Osteocyte (in vitro differentiated cells): ENCODE measurements around the gene GRAPL. TPM values are rescaled to one million over a fixed set of nuclear protein-coding genes. Genes with fewer than 3 reads are reported as not detected.
"Not testable (repeated sequence)": the region's sequence is repeated elsewhere in the genome, so short reads cannot be mapped to it uniquely, and the experiment has no call there.

Experiments
- DNase-seq: peaks from one replicate; pipeline ENCODE4 v3.0.0; 2021; ENCODE audit warnings: mixed read lengths; ENCODE audit not compliant: unreplicated experiment; ENCODE audit errors: extremely low spot score
- H3K27ac Mint-ChIP-seq: one replicate; pipeline ENCODE4 v1.8.0; 2021; ENCODE audit warnings: mild to moderate bottlenecking, mixed read lengths; ENCODE audit not compliant: unreplicated experiment
- H3K27me3 Mint-ChIP-seq: one replicate; pipeline ENCODE4 v1.8.0; 2021; ENCODE audit warnings: mixed read lengths; ENCODE audit not compliant: unreplicated experiment
- H3K36me3 Mint-ChIP-seq: one replicate; pipeline ENCODE4 v1.8.0; 2021; ENCODE audit warnings: mixed read lengths; ENCODE audit not compliant: unreplicated experiment
- H3K4me1 Mint-ChIP-seq: one replicate; pipeline ENCODE4 v1.8.0; 2021; ENCODE audit warnings: mixed read lengths; ENCODE audit not compliant: unreplicated experiment
- H3K4me3 Mint-ChIP-seq: one replicate; pipeline ENCODE4 v1.8.0; 2021; ENCODE audit warnings: mild to moderate bottlenecking, moderate library complexity, mixed read lengths; ENCODE audit not compliant: unreplicated experiment
- H3K9me3 Mint-ChIP-seq: one replicate; pipeline ENCODE4 v1.8.0; 2021; ENCODE audit warnings: mixed read lengths; ENCODE audit not compliant: unreplicated experiment
- long read RNA-seq: library from polyadenylated mRNA; unstranded; transcript quantifications from one replicate; pipeline ENCODE4 v2.0.0, GENCODE V29; 2021
- total RNA-seq: library from RNA; stranded (reverse); gene quantifications from 2 replicates; pipeline ENCODE4 v1.2.1, GENCODE V29; 2021

The GRAPL gene
- total RNA-seq: not detected in 2 replicates
- long read RNA-seq: 0 reads

DNA sequence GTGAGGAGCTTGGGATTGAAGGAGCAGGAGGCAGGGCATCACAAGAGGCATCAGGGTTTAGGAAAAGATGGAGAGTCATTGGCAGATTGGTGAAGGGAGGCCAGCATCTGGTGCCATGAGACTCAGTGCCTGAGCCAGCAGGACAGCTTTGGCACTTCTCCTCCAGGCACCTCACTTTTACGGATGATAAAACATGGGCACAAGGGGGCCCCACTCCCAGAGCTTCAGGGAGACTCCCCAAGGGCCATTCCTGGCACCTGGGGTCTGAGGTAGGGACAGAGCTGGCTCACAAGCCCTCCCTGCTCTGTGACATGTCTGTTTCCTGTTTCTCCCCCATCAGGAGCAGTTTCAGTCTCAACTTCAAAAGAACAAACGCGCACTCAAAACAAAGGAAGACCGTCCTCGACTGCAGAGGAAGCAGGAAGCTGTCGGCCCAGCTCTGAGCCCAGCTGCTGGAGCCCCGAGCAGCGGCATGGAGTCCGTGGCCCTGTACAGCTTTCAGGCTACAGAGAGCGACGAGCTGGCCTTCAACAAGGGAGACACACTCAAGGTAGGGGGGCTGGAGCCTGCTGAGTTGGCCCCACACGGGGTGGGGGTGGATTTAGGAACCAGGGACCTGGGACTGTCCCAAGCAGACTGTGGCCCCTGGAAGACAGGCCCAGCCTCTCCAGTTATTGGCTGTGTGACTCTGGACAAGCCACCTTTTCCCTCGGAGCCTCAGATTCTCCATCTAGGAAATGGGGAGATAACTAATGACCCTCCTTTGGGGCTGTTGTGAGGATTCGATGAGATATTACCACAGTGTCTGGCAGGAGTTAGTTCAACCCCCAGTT is at the start of gene GRAPL:
Gene GRAPL (plus strand): TSS at position 442 of the 833 bp plus-strand sequence. CDS start 31 bp downstream, at position 473.
- not testable (repeated sequence) for H3K4me3 Mint-ChIP-seq, H3K27me3 Mint-ChIP-seq, DNase-seq, H3K4me1 Mint-ChIP-seq, H3K9me3 Mint-ChIP-seq, H3K36me3 Mint-ChIP-seq, H3K27ac Mint-ChIP-seq

- H3K36me3 Mint-ChIP-seq, H3K27me3 Mint-ChIP-seq, H3K4me3 Mint-ChIP-seq, H3K27ac Mint-ChIP-seq, H3K9me3 Mint-ChIP-seq, DNase-seq, H3K4me1 Mint-ChIP-seq: not testable (repeated sequence)
Observed at GRCh38 chr17:19088804-19089685, 38.3 kb upstream of the GRAPL start.

DNA sequence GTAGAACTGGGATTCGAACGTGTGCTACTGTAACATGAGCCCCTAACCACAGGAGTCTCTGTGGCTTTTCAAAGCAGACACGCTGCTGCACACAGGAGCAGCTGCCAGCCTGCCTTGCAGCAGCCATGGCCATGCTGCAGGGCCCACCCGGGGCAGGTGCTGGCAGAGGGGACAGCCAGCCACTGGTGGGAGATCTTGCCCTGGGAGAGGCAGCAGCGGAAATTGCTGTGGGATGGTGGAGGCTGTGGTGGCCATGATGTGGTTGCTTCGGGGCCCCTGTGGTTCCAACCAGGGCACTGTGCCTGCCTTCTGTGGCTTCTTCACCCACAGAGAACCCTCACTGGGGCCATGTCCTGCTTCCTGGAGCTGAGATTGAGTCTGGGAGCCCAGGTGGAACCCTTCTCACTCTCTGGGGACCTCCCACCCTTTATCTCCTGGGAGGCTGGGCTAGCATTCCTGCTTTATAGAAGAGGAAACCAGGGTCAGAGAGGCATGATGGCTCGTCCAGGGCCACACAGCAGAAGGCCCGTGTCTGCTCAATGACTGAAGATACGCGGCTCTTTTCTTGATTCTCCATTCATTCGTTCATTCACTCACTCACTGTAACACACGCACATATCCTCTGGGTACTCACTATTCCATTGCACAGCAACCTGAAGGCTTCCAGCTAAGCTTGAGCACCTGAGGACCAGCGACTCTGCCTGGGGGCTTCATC is 37.2 kb upstream of the GRAPL start:
- not testable (repeated sequence) for H3K4me3 Mint-ChIP-seq, H3K4me1 Mint-ChIP-seq, H3K9me3 Mint-ChIP-seq

DNA sequence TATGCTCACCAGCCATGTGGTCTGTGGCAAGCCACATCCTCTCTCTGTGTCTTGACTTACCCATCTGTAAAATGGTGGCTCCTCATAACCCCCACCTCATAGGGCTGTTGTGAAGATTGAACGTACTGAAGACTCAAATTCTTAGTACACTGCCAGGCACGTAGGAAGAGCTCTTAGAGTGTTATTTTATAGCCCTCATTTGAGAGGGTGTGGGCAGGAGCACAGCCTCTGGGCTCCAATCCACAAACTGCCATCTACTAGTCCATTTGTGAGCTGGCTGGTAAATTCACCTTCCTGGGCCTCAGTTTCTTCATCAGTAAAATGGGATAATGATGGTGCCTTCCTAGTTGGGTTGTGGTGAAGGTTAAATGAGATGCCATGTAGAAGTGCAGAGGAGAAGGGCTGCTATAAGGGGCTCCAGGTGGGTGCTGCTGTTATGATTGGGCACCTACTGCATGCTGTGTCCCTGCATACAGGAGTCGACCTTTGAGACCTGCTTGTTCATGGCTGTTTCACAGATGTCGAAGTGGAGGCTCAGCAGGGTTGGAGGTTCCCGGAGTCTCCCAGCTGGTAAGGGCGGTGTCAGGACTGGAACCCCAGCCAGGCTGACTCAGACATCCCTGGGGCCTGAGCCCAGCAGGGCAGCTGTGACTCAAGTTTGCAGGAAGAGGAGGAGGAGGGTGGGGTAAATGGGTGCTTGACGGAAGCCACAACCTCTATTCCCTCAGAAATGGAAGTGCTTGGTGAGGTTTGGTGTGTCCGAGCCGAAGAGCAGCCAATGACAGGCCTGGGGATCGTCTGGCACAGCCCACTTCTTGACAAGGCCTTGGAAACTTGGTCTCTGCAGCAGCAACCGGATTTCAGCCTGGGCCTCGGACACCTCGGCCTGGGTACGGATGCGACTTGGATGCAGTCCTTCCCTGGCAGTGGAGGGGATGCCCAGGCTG is 34.4 kb upstream of the GRAPL start:
- not testable (repeated sequence) for H3K4me3 Mint-ChIP-seq, H3K9me3 Mint-ChIP-seq, H3K4me1 Mint-ChIP-seq, H3K27me3 Mint-ChIP-seq, H3K27ac Mint-ChIP-seq, H3K36me3 Mint-ChIP-seq, DNase-seq

More for the DNA sequence above, 37.2 kb upstream of the GRAPL start:
- H3K36me3 Mint-ChIP-seq, H3K27ac Mint-ChIP-seq, H3K27me3 Mint-ChIP-seq, DNase-seq: not testable (repeated sequence)

DNA sequence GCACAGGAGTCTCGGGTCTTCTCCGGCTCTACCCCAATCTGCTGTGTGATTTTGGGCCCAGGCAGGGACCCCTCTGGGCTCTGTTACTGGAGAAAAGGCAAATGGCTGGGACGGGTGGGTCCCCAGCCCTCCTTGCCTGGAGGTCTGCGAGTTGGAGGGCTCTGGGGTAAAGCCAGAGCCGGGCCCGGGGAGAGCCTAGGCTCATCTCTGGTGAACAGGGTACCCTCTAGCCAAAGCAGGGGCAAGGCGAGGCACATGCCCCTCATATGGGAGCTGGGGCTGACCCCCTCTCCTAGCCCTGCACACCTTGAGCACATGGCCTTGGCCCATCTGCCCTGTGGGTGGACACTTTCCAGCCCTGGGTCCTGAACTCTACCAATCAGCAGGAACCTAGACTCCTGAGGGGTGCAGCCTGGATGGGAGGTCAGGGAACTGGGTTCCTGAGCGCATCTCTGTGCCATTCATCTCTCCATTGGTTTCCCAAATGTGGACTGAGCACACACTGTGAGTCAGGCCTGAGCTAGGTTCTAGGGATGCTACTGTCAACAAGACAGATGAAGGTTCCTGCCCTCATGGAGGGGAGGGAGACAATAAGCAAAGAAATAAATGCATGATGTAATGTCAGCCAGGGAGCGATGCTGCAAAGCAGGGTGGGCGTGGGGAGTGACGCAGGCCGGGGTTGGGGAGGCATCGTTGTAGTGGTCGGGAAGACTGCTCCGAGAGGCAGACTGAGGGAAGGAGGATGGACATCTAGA is 33.5 kb upstream of the GRAPL start:
- not testable (repeated sequence) for H3K36me3 Mint-ChIP-seq, H3K27me3 Mint-ChIP-seq, H3K9me3 Mint-ChIP-seq, DNase-seq, H3K27ac Mint-ChIP-seq, H3K4me3 Mint-ChIP-seq, H3K4me1 Mint-ChIP-seq

GRCh38 chr17:19108517-19108916 is 18.9 kb upstream of the GRAPL start:
- not testable (repeated sequence) for H3K27ac Mint-ChIP-seq, DNase-seq, H3K4me3 Mint-ChIP-seq, H3K27me3 Mint-ChIP-seq, H3K9me3 Mint-ChIP-seq, H3K4me1 Mint-ChIP-seq, H3K36me3 Mint-ChIP-seq

DNA sequence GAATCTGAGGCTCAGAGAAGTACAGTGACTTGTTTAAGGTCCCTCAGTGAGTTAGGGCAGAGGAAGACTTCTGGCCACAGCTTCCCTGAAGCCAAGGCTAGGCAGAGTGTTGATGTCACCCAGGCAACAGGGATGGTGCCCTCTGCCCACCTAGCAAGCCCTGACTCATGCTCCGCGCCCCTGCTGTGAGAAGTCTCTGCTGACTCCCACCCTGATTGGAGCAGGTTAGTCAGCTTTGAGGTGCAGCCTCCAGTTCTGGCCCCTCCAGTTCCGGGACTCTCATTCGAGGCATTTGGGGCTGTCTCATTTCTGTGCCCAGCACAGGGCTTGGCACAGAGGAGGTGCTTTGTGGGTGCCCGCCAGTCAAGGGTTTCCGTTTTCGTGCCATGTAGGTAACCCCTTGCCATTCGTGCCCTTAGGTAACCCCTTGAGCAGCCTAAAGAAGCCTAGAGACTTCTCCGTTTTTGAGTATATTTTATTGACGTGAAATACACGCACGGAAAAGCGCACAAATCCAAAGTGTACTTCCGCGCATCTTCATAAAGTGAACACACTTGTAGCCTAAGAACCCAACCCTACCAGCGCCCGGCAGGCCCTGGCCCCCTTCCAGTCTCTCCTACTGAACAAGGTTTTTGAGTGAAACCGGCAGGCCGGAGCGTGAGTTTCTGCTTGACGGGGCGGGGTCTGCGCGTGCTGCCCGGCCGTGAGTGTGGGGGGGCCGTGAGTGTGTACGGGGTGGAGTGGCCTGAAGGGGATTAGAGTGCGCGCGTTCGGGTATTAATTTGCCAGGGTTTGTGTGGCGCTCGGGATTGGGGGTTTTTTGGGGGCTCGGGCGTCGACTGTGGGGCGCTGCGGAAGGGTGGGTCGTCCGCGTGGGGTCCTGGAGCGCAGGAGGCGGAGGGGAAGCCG is 16.9 kb upstream of the GRAPL start:
- H3K4me3 Mint-ChIP-seq, H3K9me3 Mint-ChIP-seq, H3K4me1 Mint-ChIP-seq, DNase-seq, H3K27me3 Mint-ChIP-seq, H3K36me3 Mint-ChIP-seq, H3K27ac Mint-ChIP-seq: not testable (repeated sequence)
